H1 (cell line): ENCODE data around the gene LDB1. TPM values are rescaled to one million over a fixed set of nuclear protein-coding genes. Genes with fewer than 3 reads are reported as not detected.

Source experiments
- CTCF ChIA-PET: fragments of 300-600 bp; sonication (Branson Sonifier 250); formaldehyde crosslinking; loops from one replicate; lab custom pipeline; 2021; ENCODE audit not compliant: partially characterized antibody; lab: Charles Lee
- POLR2A ChIA-PET: fragments of 300-600 bp; sonication (Branson Sonifier 250); formaldehyde crosslinking; loops from one replicate; lab custom pipeline; 2021; ENCODE audit warnings: inconsistent platforms; ENCODE audit not compliant: partially characterized antibody; lab: Charles Lee
- DNase-seq, 2 experiments: peaks; one replicate each; pipeline versions ENCODE4 v3.0.0 to v3.0.0-alpha.2; 2010 to 2022; ENCODE audit warnings: low spot score in 2 of 2, low read depth in 1 of 2, mixed read lengths in 1 of 2
- FAIRE-seq: peaks from 2 replicates; lab custom pipeline; 2011; peaks lifted over from hg19 to GRCh38; lab: Jason Lieb, UNC
- H2AFZ ChIP-seq: 2 replicates; pipeline ENCODE4 v1.8.1; 2012; ENCODE audit warnings: low read length, inconsistent platforms
- H2AK5ac ChIP-seq: 2 replicates; pipeline ENCODE4 v1.6.1; 2013; ENCODE audit warnings: low read depth, low read length
- H2BK120ac ChIP-seq: replicated peaks from 2 replicates; pipeline ENCODE3; 2013; ENCODE audit warnings: low read depth, low read length, inconsistent platforms
- H2BK12ac ChIP-seq: 2 replicates; pipeline ENCODE4 v1.6.1; 2013; ENCODE audit warnings: low read depth, low read length
- H2BK15ac ChIP-seq: 2 replicates; pipeline ENCODE4 v1.6.1; 2013; ENCODE audit warnings: low read length
- H2BK20ac ChIP-seq: 2 replicates; pipeline ENCODE4 v1.6.1; 2013; ENCODE audit warnings: low read length
- H2BK5ac ChIP-seq: 2 replicates; pipeline ENCODE4 v1.6.1; 2013; ENCODE audit warnings: low read depth, low read length
- H3K14ac ChIP-seq: 2 replicates; pipeline ENCODE4 v1.6.1; 2013; ENCODE audit warnings: inconsistent platforms; ENCODE audit not compliant: insufficient read length
- H3K18ac ChIP-seq: 2 replicates; pipeline ENCODE4 v1.6.1; 2013; ENCODE audit warnings: low read length; ENCODE audit errors: extremely low read depth
- H3K23ac ChIP-seq: 2 replicates; pipeline ENCODE4 v1.6.1; 2013; ENCODE audit warnings: inconsistent platforms; ENCODE audit not compliant: insufficient read length
- H3K23me2 ChIP-seq: 2 replicates; pipeline ENCODE4 v1.6.1; 2013; ENCODE audit warnings: low read depth, low read length
- H3K27ac ChIP-seq: 2 replicates; pipeline ENCODE4 v1.6.1; 2011; ENCODE audit warnings: low read depth, low read length, inconsistent platforms
- H3K27me3 ChIP-seq, 4 experiments: replicated peaks in 1 of 4; 1 replicate in 1 of 4; 2 replicates in 3 of 4; pipeline versions ENCODE4 v1.6.1 to v1.8.1; 2011 to 2013; ENCODE audit warnings: low read length in 3 of 4, mild to moderate bottlenecking in 3 of 4, inconsistent platforms in 2 of 4, mixed read lengths in 2 of 4, moderate library complexity in 1 of 4; ENCODE audit not compliant: control insufficient read depth in 3 of 4, insufficient read depth in 3 of 4; ENCODE audit errors: extremely low read depth in 1 of 4
- H3K36me3 ChIP-seq, 4 experiments: 2 replicates each; pipeline versions ENCODE4 v1.6.1 to v1.8.1; 2011 to 2013; ENCODE audit warnings: mild to moderate bottlenecking in 4 of 4, low read length in 3 of 4, moderate library complexity in 2 of 4, control low read depth in 1 of 4, inconsistent platforms in 1 of 4; ENCODE audit not compliant: insufficient read depth in 4 of 4, control insufficient read depth in 2 of 4
- H3K4ac ChIP-seq: replicated peaks from 2 replicates; pipeline ENCODE3; 2013; ENCODE audit warnings: low read length, low read depth, mixed read lengths, inconsistent platforms; ENCODE audit not compliant: insufficient read length
- H3K4me1 ChIP-seq, 4 experiments: replicated peaks in 1 of 4; 1 replicate in 1 of 4; 2 replicates in 3 of 4; pipeline versions ENCODE4 v1.6.1 to v1.8.1; 2011 to 2013; ENCODE audit warnings: low read length in 3 of 4, inconsistent platforms in 2 of 4, mixed read lengths in 1 of 4; ENCODE audit not compliant: insufficient read depth in 4 of 4, control insufficient read depth in 3 of 4
- H3K4me2 ChIP-seq, 2 experiments: 2 replicates each; pipeline versions ENCODE4 v1.6.1 to v1.8.1; 2011 to 2013; ENCODE audit warnings: low read depth in 2 of 2, low read length in 2 of 2, control low read depth in 1 of 2, inconsistent platforms in 1 of 2, mild to moderate bottlenecking in 1 of 2; ENCODE audit not compliant: insufficient read depth in 1 of 2
- H3K4me3 ChIP-seq, 4 experiments: fragments of 200-600, 300-600 bp in 1 of 4; sonication (generic), shearing (Covaris generic), sonication (Bioruptor Twin) in 1 of 4; 2 replicates each; pipeline versions ENCODE4 v1.5.1 to v1.8.1; 2011 to 2016; ENCODE audit warnings: low read length in 4 of 4, low read depth in 3 of 4, control low read depth in 2 of 4, inconsistent platforms in 2 of 4, mild to moderate bottlenecking in 2 of 4, mixed read lengths in 1 of 4, moderate library complexity in 1 of 4; ENCODE audit not compliant: insufficient read depth in 2 of 4; ENCODE audit errors: extremely low read depth in 1 of 4
- H3K56ac ChIP-seq: replicated peaks from 2 replicates; pipeline ENCODE3; 2013; ENCODE audit warnings: low read depth, mild to moderate bottlenecking, mixed read lengths, low read length, inconsistent platforms; ENCODE audit not compliant: insufficient read length
- H3K79me1 ChIP-seq: 2 replicates; pipeline ENCODE4 v1.6.1; 2013; ENCODE audit warnings: low read depth, low read length, control low read depth
- H3K79me2 ChIP-seq, 2 experiments: 2 replicates each; pipeline versions ENCODE4 v1.6.1 to v1.8.1; 2012 to 2013; ENCODE audit warnings: low read length in 2 of 2, mild to moderate bottlenecking in 2 of 2, inconsistent platforms in 1 of 2; ENCODE audit not compliant: insufficient read depth in 2 of 2, control insufficient read depth in 1 of 2
- H3K9ac ChIP-seq, 4 experiments: replicated peaks in 1 of 4; 1 replicate in 1 of 4; 2 replicates in 3 of 4; pipeline versions ENCODE4 v1.6.1 to v1.8.1; 2011 to 2013; ENCODE audit warnings: low read depth in 3 of 4, low read length in 3 of 4, control low read depth in 2 of 4, mild to moderate bottlenecking in 2 of 4, moderate library complexity in 2 of 4, inconsistent platforms in 1 of 4; ENCODE audit errors: extremely low read depth in 1 of 4
- H3K9me3 ChIP-seq, 2 experiments: 2 replicates each; pipeline versions ENCODE4 v1.6.1 to v1.8.1; 2012 to 2013; ENCODE audit warnings: mild to moderate bottlenecking in 2 of 2, moderate library complexity in 2 of 2, control low read depth in 1 of 2, inconsistent platforms in 1 of 2, low read depth in 1 of 2, low read length in 1 of 2, mixed read lengths in 1 of 2; ENCODE audit not compliant: insufficient read depth in 2 of 2
- H4K20me1 ChIP-seq, 2 experiments: replicated peaks in 1 of 2; 2 replicates each; pipeline versions ENCODE3 to v1.8.1; 2011 to 2013; ENCODE audit warnings: inconsistent platforms in 2 of 2, low read length in 2 of 2, mild to moderate bottlenecking in 1 of 2; ENCODE audit not compliant: insufficient read depth in 2 of 2, control insufficient read depth in 1 of 2
- H4K5ac ChIP-seq: 2 replicates; pipeline ENCODE4 v1.6.1; 2013; ENCODE audit warnings: low read length, low read depth, mixed read lengths, inconsistent platforms; ENCODE audit not compliant: insufficient read length
- H4K8ac ChIP-seq: 2 replicates; pipeline ENCODE4 v1.8.0; 2013; ENCODE audit warnings: mild to moderate bottlenecking, moderate library complexity, low read length, inconsistent platforms; ENCODE audit not compliant: insufficient read depth; ENCODE audit errors: extremely low read depth
- H4K91ac ChIP-seq: replicated peaks from 2 replicates; pipeline ENCODE3; 2013; ENCODE audit warnings: low read length, mixed read lengths, inconsistent platforms; ENCODE audit not compliant: insufficient read length
- BCL11A ChIP-seq, 2 experiments: IDR thresholded peaks; one replicate each; pipeline ENCODE4 v1.6.1; 2011; ENCODE audit warnings: low read depth in 2 of 2, low read length in 2 of 2, mild to moderate bottlenecking in 2 of 2
- EZH2 ChIP-seq: fragments of 200-600 bp; sonication (generic); IDR thresholded peaks from 2 replicates; pipeline ENCODE4 v1.7.1; 2012; ENCODE audit warnings: low read depth, mild to moderate bottlenecking, moderate library complexity, low read length, inconsistent platforms; ENCODE audit not compliant: severe bottlenecking
- JUND ChIP-seq: IDR thresholded peaks from 2 replicates; pipeline ENCODE4 v1.6.1; 2011; ENCODE audit warnings: mild to moderate bottlenecking, improper control_type of control experiment, low read length
- MAX ChIP-seq: IDR thresholded peaks from 2 replicates; pipeline ENCODE4 v1.6.1; 2012; ENCODE audit warnings: inconsistent platforms
- RBBP5 ChIP-seq: IDR thresholded peaks from 2 replicates; pipeline ENCODE4 v1.7.1; 2012; ENCODE audit warnings: low read depth, mild to moderate bottlenecking, inconsistent platforms, low read length, moderate library complexity, borderline replicate concordance
- RXRA ChIP-seq: IDR thresholded peaks from 2 replicates; pipeline ENCODE4 v1.6.1; 2011; ENCODE audit warnings: low read depth, mild to moderate bottlenecking, low read length, moderate library complexity; ENCODE audit not compliant: insufficient read depth
- SIRT6 ChIP-seq: IDR thresholded peaks from one replicate; pipeline ENCODE4 v1.7.1; 2012; ENCODE audit warnings: low read length, inconsistent platforms
- SP1 ChIP-seq: IDR thresholded peaks from 2 replicates; pipeline ENCODE4 v1.6.1; 2011; ENCODE audit warnings: low read depth, low read length
- TBP ChIP-seq: IDR thresholded peaks from 2 replicates; pipeline ENCODE4 v1.6.1; 2011; ENCODE audit warnings: low read depth, low read length, improper control_type of control experiment
- USF2 ChIP-seq: IDR thresholded peaks from 2 replicates; pipeline ENCODE4 v1.6.1; 2011; ENCODE audit warnings: low read length, improper control_type of control experiment
- WGBS, 2 experiments: shearing (Covaris generic) in 1 of 2; methylation state at CpG; one replicate each; pipeline versions ENCODE4 v1.1.6 to v1.1.7; 2013 to 2015; ENCODE audit warnings: low lambda C conversion rate in 2 of 2, mixed read lengths in 2 of 2, inconsistent platforms in 1 of 2, low coverage in 1 of 2, missing lambda C conversion rate in 1 of 2; ENCODE audit not compliant: insufficient replicate concordance in 2 of 2, insufficient coverage in 1 of 2, insufficient read length in 1 of 2; ENCODE audit errors: extremely low coverage in 1 of 2, missing lambda C conversion rate in 1 of 2; 5-methylcytosine and 5-hydroxymethylcytosine counted together
- polyA plus RNA-seq, 7 experiments: library from polyadenylated mRNA; depleted of rRNA in 3 of 7; stranded (reverse) in 5 of 7; unstranded in 2 of 7; fragments of >200 nt in 5 of 7; fragments of 200-250 nt in 2 of 7; gene quantifications; 1 replicate in 5 of 7; 2 replicates in 1 of 7; 4 replicates in 1 of 7; pipeline versions ENCODE4 v1.2.1 to v1.2.3, GENCODE V29; 2011 to 2013; ENCODE audit warnings: missing spikeins in 2 of 7, mixed read lengths in 2 of 7
- total RNA-seq: library from RNA; stranded (reverse); fragmentation: NEBNext Ultra II Directional; extraction: Animal tissue kit (Norgen Biotek cat#: 25700); gene quantifications from 2 replicates; pipeline ENCODE4 v1.2.1, GENCODE V29; 2021

LDB1 gene
- total and polyA plus RNA-seq, 2 of the 8 experiments (the other 6 are each of a cell fraction or from before 2014, with no cell fraction given): 88.4 to 138 TPM

GRCh38 chr10:102109166-102110116, 10.7 kb downstream of the LDB1 start:
- FAIRE-seq: no peak
- Histone ChIP-seq H3K4ac (no peak overlapping the region), H2BK12ac (no peak overlapping the region), H3K23me2 (peaks cover 3% of the 10 kb centered on the region; the same call in 1 of the 2 replicates), H3K18ac (no peak overlapping the region), H2BK15ac (no peak overlapping the region), H3K27ac (no peak overlapping the region), H3K79me2 (peaks cover 16 to 42% of the 10 kb centered on the region in 2 experiments), H3K4me2 (no peak overlapping the region), H3K14ac (no peak overlapping the region), H2BK120ac (no peak overlapping the region), H4K91ac (no peak overlapping the region), H3K23ac (no peak overlapping the region), H3K56ac (no peak overlapping the region), H3K79me1 (peaks cover 17% of the 10 kb centered on the region; the same call in 1 of the 2 replicates), H3K4me3 (no peak overlapping the region), H3K9me3 (no peaks in the 10 kb centered on the region), H2AK5ac (no peak overlapping the region), H3K4me1 (peaks cover 7 to 11% (median 10%) of the 10 kb centered on the region in 4 experiments), H2AFZ (no peak overlapping the region), H4K8ac (peak overlapping the region; percentile 20; the same call in 1 of the 2 replicates), H3K27me3 (no peaks in the 10 kb centered on the region), H4K5ac (no peak overlapping the region), H2BK5ac (0 out of 2 replicates have a peak overlapping the region, but pooled peaks have one; percentile 24), H4K20me1 (peaks cover 39 to 42% of the 10 kb centered on the region in 2 experiments), H3K9ac (no peak overlapping the region), H2BK20ac (no peak overlapping the region), H3K36me3 (peaks cover 33 to 64% (median 46%) of the 10 kb centered on the region in 4 experiments)
- POLR2A ChIA-PET: interaction anchor here (0.6 to 1.8 kb wide), 11 partner anchors 7 to 43 kb away, joined by 3 to 6 read pairs (median 4); no protein-coding TSS in a partner anchor
- DNase-seq: no peak
- CTCF ChIA-PET: interaction anchor here (0.5 to 7.9 kb wide), 12 partner anchors 9 to 1546 kb away, joined by 3 to 86 read pairs (median 6); no protein-coding TSS in a partner anchor
- 90% methylated on average over 24 of the region's 24 CpGs; no CpG with 5 or more reads in 1 of the 2 experiments for WGBS, 2 experiments
- TF ChIP-seq SIRT6 (no peak), USF2 (no peak), BCL11A (IDR thresholded peaks at IDR 0.05; ENCODE audit: low read depth in 2 of 2, low read length in 2 of 2) (no peak), SP1 (no peak), TBP (no peak), RXRA (no peak), EZH2 (no peak), MAX (no peak), JUND (no peak), RBBP5 (no peak)
